NCI-H524 treated with DMSO at 0.1 percent for 48 hours (cell line): ENCODE data around the gene PRDX2.

Experiments
- DNase-seq: peaks from one replicate; lab custom pipeline; 2025; lab: John Stamatoyannopoulos, UW

PRDX2 gene

DNA sequence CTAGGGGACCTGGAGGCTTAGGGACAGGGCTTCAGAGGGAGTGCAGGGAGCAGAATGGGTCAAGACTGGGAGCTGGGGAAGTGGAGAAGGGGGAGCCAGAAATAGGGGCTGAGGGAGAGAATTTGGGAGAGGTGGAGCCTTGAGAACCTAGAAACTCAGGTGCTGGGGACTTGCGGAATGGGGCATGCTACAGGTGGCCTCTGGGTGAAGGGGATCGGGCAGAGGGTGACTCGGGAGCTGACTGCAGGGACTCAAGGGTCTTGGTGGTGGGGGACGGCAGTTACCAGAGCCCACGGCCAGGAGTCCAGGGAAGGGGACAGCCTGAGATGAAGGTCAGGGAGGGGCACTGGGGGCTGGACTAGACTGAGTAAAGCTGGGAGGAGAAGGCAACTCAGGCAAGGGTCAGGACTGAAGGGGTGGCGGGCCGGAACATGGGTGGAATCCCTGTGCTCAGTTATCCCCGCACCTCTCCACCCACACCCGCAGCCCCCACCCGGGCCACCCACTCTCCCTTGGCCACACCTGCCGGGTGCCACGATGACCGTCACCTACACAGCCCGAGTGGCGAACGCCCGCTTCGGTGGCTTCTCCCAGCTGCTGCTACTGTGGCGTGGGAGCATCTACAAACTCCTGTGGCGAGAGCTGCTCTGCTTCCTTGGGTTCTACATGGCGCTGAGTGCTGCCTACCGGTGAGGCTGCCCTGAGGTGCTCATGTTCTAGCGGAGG is 49.4 kb downstream of the PRDX2 start:
- DNase-seq, result no peak

DNA sequence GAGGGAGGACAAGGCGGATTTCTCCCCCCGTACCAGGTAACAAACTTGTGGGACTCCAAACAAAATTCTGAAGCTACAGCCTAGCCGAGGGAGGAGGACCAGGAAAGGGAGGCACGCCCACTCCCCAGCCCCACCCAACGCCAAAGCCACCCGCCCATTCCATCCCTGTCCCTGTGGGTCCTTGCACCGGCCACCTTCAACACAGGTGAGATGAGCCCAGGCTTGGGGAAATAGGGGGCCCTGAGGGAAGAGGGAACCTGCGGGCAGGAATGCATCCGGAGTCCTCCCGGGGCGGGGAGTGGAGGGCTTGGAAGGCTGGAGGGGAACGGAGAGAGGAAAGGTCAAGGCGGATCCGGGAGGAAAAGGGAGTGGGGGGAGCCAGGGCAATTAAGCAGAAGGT is 50.0 kb downstream of the PRDX2 start, which contains the start of gene BEST2:
Gene BEST2 (plus strand): TSS at position 157 of the 400 bp plus-strand sequence. CDS start 802 bp downstream, outside the sequence.
- DNase-seq, result no peak

DNA sequence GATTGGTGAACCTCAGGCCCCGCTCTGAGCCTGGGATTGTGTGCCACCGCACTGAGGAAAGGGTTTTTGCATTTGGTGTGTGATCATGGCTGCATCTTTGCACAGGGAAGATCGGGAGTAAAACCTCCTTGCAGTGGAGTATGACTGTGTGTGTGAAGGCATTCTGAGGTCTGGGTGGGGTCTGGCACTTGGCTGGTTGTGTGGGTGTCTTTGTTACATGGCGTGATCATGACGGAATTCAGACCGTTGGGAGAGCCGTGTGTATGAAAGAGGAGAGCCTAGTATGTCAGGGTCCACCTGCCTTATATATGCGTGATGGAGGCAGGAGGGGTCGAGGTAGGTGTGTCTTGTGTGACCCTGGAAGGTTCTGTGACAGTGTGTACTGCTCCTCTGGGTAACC is 50.7 kb downstream of the PRDX2 start:
- no peak for DNase-seq

DNA sequence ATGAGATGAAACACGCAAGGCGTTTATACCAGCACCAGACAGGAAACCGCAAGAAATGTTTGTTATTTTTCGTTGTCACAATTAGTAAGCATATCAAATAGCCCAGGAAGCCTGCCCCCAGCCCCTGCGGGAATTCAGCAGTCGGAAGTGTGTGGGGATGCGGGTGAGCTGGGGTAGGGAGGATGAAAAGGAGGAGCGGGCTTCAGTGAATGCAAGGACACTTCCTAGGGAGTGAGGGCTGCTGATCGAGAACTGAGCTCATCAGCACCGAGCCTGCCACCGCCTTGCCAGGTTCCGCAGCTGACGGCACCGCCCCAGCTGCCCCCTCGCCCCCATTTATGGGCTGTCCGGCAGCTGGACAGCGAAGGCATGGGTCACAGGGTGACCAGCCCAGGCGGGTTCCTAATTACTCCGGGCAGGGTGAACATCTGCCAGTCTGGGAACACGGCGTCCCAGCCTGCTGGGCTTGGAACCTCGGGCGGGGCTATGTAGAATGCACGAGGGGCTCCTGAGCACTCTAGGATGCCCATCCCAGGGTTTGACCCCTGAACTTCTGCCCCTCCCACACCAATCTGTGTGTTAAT is 51.6 kb downstream of the PRDX2 start:
- no peak for DNase-seq

DNA sequence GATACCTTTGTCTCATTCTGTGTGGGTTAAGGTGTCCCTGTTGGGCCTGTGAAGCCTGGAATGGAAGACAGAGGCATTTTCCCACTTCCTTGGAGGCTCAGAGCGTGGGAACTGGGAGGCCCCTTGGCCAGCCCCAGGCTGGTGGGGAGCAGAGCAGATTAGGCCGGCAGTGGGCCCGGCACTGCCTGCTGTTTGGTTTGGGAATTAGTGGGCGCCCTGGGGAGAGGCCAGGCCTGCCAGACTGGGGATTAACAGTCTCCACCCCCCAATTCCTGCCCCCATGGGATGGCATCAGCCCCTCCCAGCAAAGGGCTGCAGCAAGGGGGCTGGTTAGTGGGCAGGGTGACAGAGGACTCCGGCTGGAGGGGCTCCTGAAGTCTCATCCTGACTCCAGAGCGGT is 53.1 kb downstream of the PRDX2 start:
- DNase-seq, result no peak
